ENCODE results near the gene IGFBP2.

The IGFBP2 gene

GRCh38 chr2:216603010-216603883 is 30.0 kb upstream of the IGFBP2 start:
- no peak overlapping the region for H3K4me3 ChIP-seq (ENCODE audit: low read depth, low read length)
- DNase-seq (ENCODE audit: low read depth) = no peak
- TF ChIP-seq CTCF (IDR thresholded peaks at IDR 0.05; ENCODE audit: low read depth, low read length, missing control alignments) = no peak

- no peak for DNase-seq (ENCODE audit: low read depth)
- H3K4me3 ChIP-seq (ENCODE audit: low read depth, low read length) = no peak overlapping the region
- no peak for TF ChIP-seq CTCF (IDR thresholded peaks at IDR 0.05; ENCODE audit: low read depth, low read length, missing control alignments)
Measured at GRCh38 chr2:216603884-216604245, 29.4 kb upstream of the IGFBP2 start.

- TF ChIP-seq CTCF (IDR thresholded peaks at IDR 0.05; ENCODE audit: low read depth, low read length, missing control alignments) = no peak
- no peak for DNase-seq (ENCODE audit: low read depth)
- H3K4me3 ChIP-seq (ENCODE audit: low read depth, low read length) = no peak overlapping the region
Measured at GRCh38 chr2:216604458-216604857, 28.8 kb upstream of the IGFBP2 start.

GRCh38 chr2:216606551-216607276 is 26.5 kb upstream of the IGFBP2 start:
- peak overlapping the region; percentile 33; the same call in 1 of the 2 replicates for H3K4me3 ChIP-seq (ENCODE audit: low read depth, low read length)
- DNase-seq (ENCODE audit: low read depth) = peak; percentile 4
- TF ChIP-seq CTCF (IDR thresholded peaks at IDR 0.05; ENCODE audit: low read depth, low read length, missing control alignments) = no peak

- H3K4me3 ChIP-seq (ENCODE audit: low read depth, low read length) = no peak overlapping the region
Measured at GRCh38 chr2:216607277-216607560, 26.0 kb upstream of the IGFBP2 start.

GRCh38 chr2:216608525-216608924 is 24.7 kb upstream of the IGFBP2 start:
- H3K4me3 ChIP-seq (ENCODE audit: low read depth, low read length) = no peak overlapping the region
- DNase-seq (ENCODE audit: low read depth) = no peak
- no peak for TF ChIP-seq CTCF (IDR thresholded peaks at IDR 0.05; ENCODE audit: low read depth, low read length, missing control alignments)

More at GRCh38 chr2:216607277-216607560, 26.0 kb upstream of the IGFBP2 start:
- DNase-seq (ENCODE audit: low read depth) = no peak
- no peak for TF ChIP-seq CTCF (IDR thresholded peaks at IDR 0.05; ENCODE audit: low read depth, low read length, missing control alignments)

All from GM12864 (cell line).